Activated T-cell treated with anti-CD3 and anti-CD28 coated beads, Interleukin-2, amount 50 U/mL, for 1 hour (primary cell): ENCODE data around the gene LAPTM5.

Experiments used
- DNase-seq: peaks from one replicate; pipeline ENCODE4 v3.0.0-alpha.2; 2020

Gene LAPTM5

GRCh38 chr1:30727824-30728223, 29.8 kb downstream of the LAPTM5 start:
- DNase-seq: no peak

GRCh38 chr1:30726773-30727684, 30.5 kb downstream of the LAPTM5 start:
- DNase-seq: no peak

- no peak for DNase-seq
Observed at GRCh38 chr1:30726236-30726635, 31.3 kb downstream of the LAPTM5 start.

- DNase-seq: no peak
Observed at GRCh38 chr1:30725450-30726095, 32.0 kb downstream of the LAPTM5 start.

GRCh38 chr1:30724655-30725421, 32.7 kb downstream of the LAPTM5 start:
- DNase-seq: no peak

GRCh38 chr1:30724175-30724574, 33.4 kb downstream of the LAPTM5 start:
- no peak for DNase-seq

- DNase-seq: no peak
Observed at GRCh38 chr1:30723331-30723755, 34.2 kb downstream of the LAPTM5 start, which contains the start of gene MATN1. Gene MATN1 (minus strand): TSS chr1:30723585. CDS start chr1:30723551, 34 bp downstream.

GRCh38 chr1:30721812-30722537, 35.6 kb downstream of the LAPTM5 start:
- no peak for DNase-seq

- no peak for DNase-seq
Observed at GRCh38 chr1:30721341-30721793, 36.2 kb downstream of the LAPTM5 start.

- no peak for DNase-seq
Observed at GRCh38 chr1:30720271-30721223, 37.0 kb downstream of the LAPTM5 start.

GRCh38 chr1:30719406-30720270, 37.9 kb downstream of the LAPTM5 start:
- DNase-seq: no peak

- DNase-seq: peak; percentile 91
Observed at GRCh38 chr1:30718636-30719405, 38.8 kb downstream of the LAPTM5 start.

- DNase-seq: peak; percentile 100
Observed at GRCh38 chr1:30718091-30718635, 39.4 kb downstream of the LAPTM5 start.

- DNase-seq: no peak
Observed at GRCh38 chr1:30716646-30717045, 40.9 kb downstream of the LAPTM5 start.

GRCh38 chr1:30715886-30716285, 41.7 kb downstream of the LAPTM5 start:
- no peak for DNase-seq

GRCh38 chr1:30715216-30715615, 42.4 kb downstream of the LAPTM5 start:
- no peak for DNase-seq

GRCh38 chr1:30714536-30715090, 43.0 kb downstream of the LAPTM5 start:
- DNase-seq: no peak

- no peak for DNase-seq
Observed at GRCh38 chr1:30714025-30714424, 43.5 kb downstream of the LAPTM5 start.

GRCh38 chr1:30713311-30713710, 44.3 kb downstream of the LAPTM5 start:
- no peak for DNase-seq
